ENCODE results near the gene TDG. TPM values are rescaled to one million over a fixed set of nuclear protein-coding genes. Genes with fewer than 3 reads are reported as not detected.
"Not testable (repeated sequence)": the region's sequence is repeated elsewhere in the genome, so short reads cannot be mapped to it uniquely, and the experiment has no call there.

The TDG gene
- total RNA-seq, 1 donor from 2014 or later = 18.1 TPM

- H3K27me3 ChIP-seq = no peaks in the 10 kb centered on the region
- H3K4me3 ChIP-seq = no peak overlapping the region
- no peak for DNase-seq
- ATAC-seq = no peak
- no peak overlapping the region for H3K27ac ChIP-seq
- no peaks in the 10 kb centered on the region for H3K9me3 ChIP-seq
- intact Hi-C loops (cut with DNase I) = no loop called here
- no peaks in the 10 kb centered on the region for H3K4me1 ChIP-seq
- H3K36me3 ChIP-seq = no peaks in the 10 kb centered on the region
- TF ChIP-seq CTCF (IDR thresholded peaks at IDR 0.05) = no peak
Measured at GRCh38 chr12:104010121-104010520, 44.4 kb downstream of the TDG start.

- intact Hi-C loops (cut with DNase I) = no loop called here
- no peaks in the 10 kb centered on the region for H3K27me3 ChIP-seq
- ATAC-seq (no peak), DNase-seq (no peak)
- no peaks in the 10 kb centered on the region for H3K4me1 ChIP-seq
- no peak overlapping the region for H3K27ac ChIP-seq
- H3K4me3 ChIP-seq = no peak overlapping the region
- no peak for TF ChIP-seq CTCF (IDR thresholded peaks at IDR 0.05)
- no peaks in the 10 kb centered on the region for H3K36me3 ChIP-seq
- H3K9me3 ChIP-seq = no peaks in the 10 kb centered on the region
Measured at GRCh38 chr12:104010606-104011169, 45.0 kb downstream of the TDG start.

- Histone ChIP-seq H3K4me3 (no peak overlapping the region), H3K27me3 (no peaks in the 10 kb centered on the region), H3K27ac (no peak overlapping the region), H3K4me1 (no peaks in the 10 kb centered on the region), H3K9me3 (no peaks in the 10 kb centered on the region), H3K36me3 (no peaks in the 10 kb centered on the region)
- DNase-seq = no peak
- ATAC-seq = no peak
- TF ChIP-seq CTCF (IDR thresholded peaks at IDR 0.05) = no peak
- intact Hi-C loops (cut with DNase I) = no loop called here
Measured at GRCh38 chr12:104011253-104011652, 45.6 kb downstream of the TDG start.

- intact Hi-C loops (cut with DNase I) = no loop called here
- Histone ChIP-seq H3K4me3 (no peak overlapping the region), H3K27me3 (no peaks in the 10 kb centered on the region), H3K4me1 (no peaks in the 10 kb centered on the region), H3K9me3 (no peaks in the 10 kb centered on the region), H3K36me3 (no peaks in the 10 kb centered on the region), H3K27ac (no peak overlapping the region)
- ATAC-seq = no peak
- no peak for TF ChIP-seq CTCF (IDR thresholded peaks at IDR 0.05)
- DNase-seq = no peak
Measured at GRCh38 chr12:104012331-104012730, 46.7 kb downstream of the TDG start.

GRCh38 chr12:104021862-104022261 is 56.2 kb downstream of the TDG start:
- H3K27ac ChIP-seq; H3K4me1 ChIP-seq; intact Hi-C loops (cut with DNase I); H3K4me3 ChIP-seq; H3K9me3 ChIP-seq; ATAC-seq; H3K27me3 ChIP-seq; DNase-seq; H3K36me3 ChIP-seq: not testable (repeated sequence)

GRCh38 chr12:104022786-104023185 is 57.1 kb downstream of the TDG start:
- Histone ChIP-seq H3K9me3 (no peaks in the 10 kb centered on the region), H3K27ac (no peak overlapping the region), H3K4me1 (no peaks in the 10 kb centered on the region), H3K4me3 (no peak overlapping the region), H3K27me3 (no peaks in the 10 kb centered on the region), H3K36me3 (no peaks in the 10 kb centered on the region)
- no peak for DNase-seq
- ATAC-seq = no peak
- no peak for TF ChIP-seq CTCF (IDR thresholded peaks at IDR 0.05)
- intact Hi-C loops (cut with DNase I) = no loop called here
